ENCODE data around the gene LBHD2. TPM values are rescaled to one million over a fixed set of nuclear protein-coding genes. Genes with fewer than 3 reads are reported as not detected.

The LBHD2 gene
- total and polyA plus RNA-seq, 10 of the 15 experiments (the other 5 are each of a cell fraction or from before 2014, with no cell fraction given): not detected

DNA sequence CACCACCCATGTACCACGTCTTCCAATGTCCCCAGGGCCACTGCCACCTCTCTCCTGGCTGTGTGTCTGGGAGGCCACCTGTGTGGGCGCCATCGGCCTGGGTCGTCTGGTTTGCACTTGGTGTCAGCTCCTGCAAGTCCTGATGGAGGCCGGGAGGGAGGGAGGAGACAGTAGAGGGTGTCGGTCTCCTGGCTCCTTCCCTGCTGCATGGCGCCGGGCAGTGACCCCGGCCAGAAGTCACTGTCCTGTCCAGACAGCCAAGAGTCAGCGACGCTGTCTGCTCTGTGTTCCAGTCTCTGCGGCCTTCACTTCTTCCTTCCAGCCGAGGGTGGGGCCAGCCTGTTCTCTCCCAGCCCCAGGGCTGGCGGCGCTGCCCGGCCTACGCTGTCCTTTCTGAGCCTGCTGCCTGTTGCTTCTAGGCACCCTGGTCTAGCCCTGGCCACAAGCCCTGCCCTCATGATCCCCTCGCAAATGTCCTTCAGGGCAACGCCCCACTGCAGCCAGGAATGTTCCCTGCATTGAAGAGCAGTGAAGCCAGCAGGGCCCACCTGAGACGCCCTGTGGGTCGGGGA, 13.0 kb upstream of the LBHD2 start:
- no peak for DNase-seq (ENCODE audit: low read depth, low spot score)
- ChIA-PET POLR2A (no interaction called here), SMC1A (ENCODE audit: uncharacterized antibody, unreplicated experiment) (no interaction called here), CTCF (no interaction called here), RAD21 (ENCODE audit: unreplicated experiment) (no interaction called here)
- Histone ChIP-seq H3K4me3 (no peak overlapping the region), H3K4me2 (ENCODE audit: control insufficient read depth, insufficient read depth) (no peak overlapping the region), H2AFZ (ENCODE audit: control insufficient read depth, low read depth, low read length) (no peak overlapping the region), H4K20me1 (ENCODE audit: control insufficient read depth, insufficient read depth) (no peaks in the 10 kb centered on the region), H3K27me3 (replicated peaks in 1 of 2; ENCODE audit: control insufficient read depth in 2 of 2, insufficient read depth in 2 of 2, low read length in 1 of 2) (no peaks in the 10 kb centered on the region; a peak in 2 of 4 replicates), H3K79me2 (ENCODE audit: control insufficient read depth, insufficient read depth, low read length) (no peaks in the 10 kb centered on the region), H3K27ac (ENCODE audit: control insufficient read depth, insufficient read depth) (no peak overlapping the region), H3K4me1 (ENCODE audit: control insufficient read depth, insufficient read depth, low read length) (peaks cover 8% of the 10 kb centered on the region), H3K36me3 (ENCODE audit: control insufficient read depth in 2 of 2, insufficient read depth in 2 of 2, low read length in 1 of 2) (no peaks in the 10 kb centered on the region), H3K9me3 (replicated peaks; ENCODE audit: control insufficient read depth, insufficient read depth, low read length) (no peaks in the 10 kb centered on the region), H3K9ac (ENCODE audit: control insufficient read depth, insufficient read depth, low read length) (no peak overlapping the region)
- no TSS peak for BruUV-seq (replicated peaks)
- TF ChIP-seq IKZF2 (IDR thresholded peaks at IDR 0.05) (no peak), GATAD2B (conservative IDR thresholded peaks at IDR 0.05; ENCODE audit: low read depth) (no peak), SIN3A (IDR thresholded peaks at IDR 0.05; ENCODE audit: low read depth, low read length) (no peak), RBBP5 (conservative IDR thresholded peaks at IDR 0.05) (no peak), PML (IDR thresholded peaks at IDR 0.05; ENCODE audit: low read length) (no peak), SUZ12 (IDR thresholded peaks at IDR 0.05; ENCODE audit: unreplicated experiment) (no peak), LARP7 (IDR thresholded peaks at IDR 0.05) (no peak), RCOR1 (conservative IDR thresholded peaks at IDR 0.05; ENCODE audit: low read depth, low read length) (no peak), CHD4 (IDR thresholded peaks at IDR 0.05) (no peak), BHLHE40 (IDR thresholded peaks at IDR 0.05; ENCODE audit: borderline replicate concordance in 1 of 2, low read depth in 2 of 2, low read length in 1 of 2) (no peak)
- TF ChIP-seq, protein P1, sequence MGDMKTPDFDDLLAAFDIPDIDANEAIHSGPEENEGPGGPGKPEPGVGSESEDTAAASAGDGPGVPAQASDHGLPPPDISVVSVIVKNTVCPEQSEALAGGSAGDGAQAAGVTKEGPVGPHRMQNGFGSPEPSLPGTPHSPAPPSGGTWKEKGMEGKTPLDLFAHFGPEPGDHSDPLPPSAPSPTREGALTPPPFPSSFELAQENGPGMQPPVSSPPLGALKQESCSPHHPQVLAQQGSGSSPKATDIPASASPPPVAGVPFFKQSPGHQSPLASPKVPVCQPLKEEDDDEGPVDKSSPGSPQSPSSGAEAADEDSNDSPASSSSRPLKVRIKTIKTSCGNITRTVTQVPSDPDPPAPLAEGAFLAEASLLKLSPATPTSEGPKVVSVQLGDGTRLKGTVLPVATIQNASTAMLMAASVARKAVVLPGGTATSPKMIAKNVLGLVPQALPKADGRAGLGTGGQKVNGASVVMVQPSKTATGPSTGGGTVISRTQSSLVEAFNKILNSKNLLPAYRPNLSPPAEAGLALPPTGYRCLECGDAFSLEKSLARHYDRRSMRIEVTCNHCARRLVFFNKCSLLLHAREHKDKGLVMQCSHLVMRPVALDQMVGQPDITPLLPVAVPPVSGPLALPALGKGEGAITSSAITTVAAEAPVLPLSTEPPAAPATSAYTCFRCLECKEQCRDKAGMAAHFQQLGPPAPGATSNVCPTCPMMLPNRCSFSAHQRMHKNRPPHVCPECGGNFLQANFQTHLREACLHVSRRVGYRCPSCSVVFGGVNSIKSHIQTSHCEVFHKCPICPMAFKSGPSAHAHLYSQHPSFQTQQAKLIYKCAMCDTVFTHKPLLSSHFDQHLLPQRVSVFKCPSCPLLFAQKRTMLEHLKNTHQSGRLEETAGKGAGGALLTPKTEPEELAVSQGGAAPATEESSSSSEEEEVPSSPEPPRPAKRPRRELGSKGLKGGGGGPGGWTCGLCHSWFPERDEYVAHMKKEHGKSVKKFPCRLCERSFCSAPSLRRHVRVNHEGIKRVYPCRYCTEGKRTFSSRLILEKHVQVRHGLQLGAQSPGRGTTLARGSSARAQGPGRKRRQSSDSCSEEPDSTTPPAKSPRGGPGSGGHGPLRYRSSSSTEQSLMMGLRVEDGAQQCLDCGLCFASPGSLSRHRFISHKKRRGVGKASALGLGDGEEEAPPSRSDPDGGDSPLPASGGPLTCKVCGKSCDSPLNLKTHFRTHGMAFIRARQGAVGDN (IDR thresholded peaks at IDR 0.05): no peak
- TF ChIP-seq, protein P2, sequence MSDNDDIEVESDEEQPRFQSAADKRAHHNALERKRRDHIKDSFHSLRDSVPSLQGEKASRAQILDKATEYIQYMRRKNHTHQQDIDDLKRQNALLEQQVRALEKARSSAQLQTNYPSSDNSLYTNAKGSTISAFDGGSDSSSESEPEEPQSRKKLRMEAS (IDR thresholded peaks at IDR 0.05; ENCODE audit: low read depth, low read length): no peak
- WGBS (ENCODE audit: insufficient coverage, insufficient replicate concordance, low lambda C conversion rate, missing lambda C conversion rate): 47% methylated on average over 21 of the region's 21 CpGs
- no peak for FAIRE-seq
- ATAC-seq: no peak
- intact Hi-C loops (cut with micrococcal nuclease; ENCODE audit: unreplicated experiment): no loop called here
- in situ Hi-C loops (cut with MboI): no loop called here
